ENCODE measurements around the gene ILRUN.
"Not testable (repeated sequence)": the region's sequence is repeated elsewhere in the genome, so short reads cannot be mapped to it uniquely, and the experiment has no call there.

ILRUN gene

GRCh38 chr6:34696739-34697543 lies at the start of gene ILRUN:
Gene ILRUN, minus strand, starts transcription at chr6:34696767. Its CDS starts 164 bp downstream, at chr6:34696603.
- peak; percentile 88 to 94 (median 92) for DNase-seq

DNA sequence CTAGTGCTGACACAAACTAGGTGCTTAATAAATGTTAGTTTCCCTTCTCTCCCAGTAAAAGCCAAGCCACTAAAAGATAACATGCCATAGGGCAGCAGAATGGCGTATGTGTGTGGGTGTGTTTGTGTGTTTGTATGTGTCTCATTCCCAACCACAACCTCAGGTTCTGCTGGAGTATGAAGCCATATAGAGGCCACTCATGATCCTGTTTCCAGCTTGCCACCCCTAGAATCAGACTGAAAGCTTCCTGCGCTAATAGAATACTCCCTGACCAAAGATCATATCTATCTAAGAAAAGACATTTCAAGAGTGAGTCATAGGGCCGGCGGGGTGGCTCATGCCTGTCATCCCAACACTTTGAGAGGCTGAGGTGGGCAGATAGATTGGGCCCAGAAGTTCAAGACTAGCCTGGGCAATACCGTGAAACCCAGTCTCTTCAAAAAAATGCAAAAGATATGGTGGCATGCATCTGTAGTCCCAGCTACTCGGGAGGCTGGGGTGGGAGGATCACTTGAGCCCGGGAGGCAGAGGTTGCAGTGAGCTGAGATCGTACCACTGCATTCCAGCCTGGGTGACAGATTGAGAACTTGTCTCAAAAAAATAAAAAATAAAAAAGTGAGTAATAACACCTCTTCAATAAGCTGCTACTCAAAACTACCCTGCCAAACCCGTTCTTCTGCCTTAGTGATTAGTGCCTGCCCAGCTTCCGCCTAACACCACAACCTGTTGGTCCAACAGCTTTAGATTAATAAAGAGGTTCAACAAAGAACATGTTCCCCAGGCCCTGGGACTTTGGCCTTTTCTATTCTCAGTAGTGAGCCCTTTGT lies 48.9 kb upstream of the ILRUN start:
- DNase-seq, result no peak

DNA sequence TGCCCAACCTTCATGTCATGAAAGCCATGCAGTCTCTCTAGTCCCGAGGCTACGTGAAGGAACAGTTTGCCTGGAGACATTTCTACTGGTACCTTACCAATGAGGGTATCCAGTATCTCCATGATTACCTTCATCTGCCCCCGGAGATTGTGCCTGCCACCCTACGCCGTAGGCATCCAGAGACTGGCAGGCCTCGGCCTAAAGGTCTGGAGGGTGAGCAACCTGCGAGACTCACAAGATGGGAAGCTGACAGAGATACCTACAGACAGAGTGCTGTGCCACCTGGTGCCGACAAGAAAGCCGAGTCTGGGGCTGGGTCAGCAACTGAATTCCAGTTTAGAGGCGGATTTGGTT lies 47.7 kb upstream of the ILRUN start:
- not testable (repeated sequence) for DNase-seq

- DNase-seq, result no peak
These were observed 47.2 kb upstream of the ILRUN start for GRCh38 chr6:34743625-34744293.

DNA sequence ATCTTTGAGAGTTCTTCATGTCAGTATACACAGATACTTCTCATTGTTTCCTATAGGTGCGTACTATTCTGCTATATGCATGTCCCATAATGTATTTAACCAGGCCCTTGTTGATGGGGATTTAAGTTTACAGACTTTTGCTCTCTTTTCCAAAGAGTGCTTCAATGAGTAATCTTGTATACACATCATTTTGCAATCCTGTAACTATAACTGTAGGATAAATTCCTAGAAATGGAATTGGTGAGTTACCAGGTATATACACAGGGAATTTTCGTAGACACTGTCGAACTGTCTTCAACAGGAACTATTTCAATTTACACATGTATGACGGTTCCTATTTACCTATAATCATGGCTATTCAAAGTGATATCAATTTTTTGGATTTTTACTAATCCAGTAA lies 45.5 kb upstream of the ILRUN start:
- no peak for DNase-seq

GRCh38 chr6:34736823-34737222 lies 40.3 kb upstream of the ILRUN start:
- no peak for DNase-seq

- DNase-seq, result no peak
These were observed 35.0 kb upstream of the ILRUN start for GRCh38 chr6:34731393-34732060.

- DNase-seq, result no peak
These were observed 33.3 kb upstream of the ILRUN start for GRCh38 chr6:34729631-34730470.

GRCh38 chr6:34726055-34726454 lies 29.5 kb upstream of the ILRUN start:
- no peak for DNase-seq

DNA sequence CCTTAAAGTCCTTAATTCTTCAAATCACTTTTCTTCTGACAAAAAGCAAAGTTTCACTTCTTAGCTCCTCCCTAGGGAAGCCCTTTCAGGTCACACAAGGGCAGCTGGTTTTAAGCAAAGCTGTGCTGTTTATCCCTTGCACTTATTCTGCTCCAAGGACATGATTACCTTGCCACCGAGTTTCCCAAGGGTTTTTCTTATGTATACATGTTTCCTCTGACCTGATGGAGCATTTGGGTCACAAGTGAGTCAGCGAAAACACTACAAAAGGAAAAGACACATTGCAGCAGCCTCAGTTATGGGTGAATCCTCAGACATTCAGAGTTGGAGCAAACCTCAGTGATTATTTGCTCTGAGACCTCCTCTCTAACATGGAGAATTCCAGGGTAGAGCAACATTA lies 26.6 kb upstream of the ILRUN start:
- DNase-seq, result no peak

DNA sequence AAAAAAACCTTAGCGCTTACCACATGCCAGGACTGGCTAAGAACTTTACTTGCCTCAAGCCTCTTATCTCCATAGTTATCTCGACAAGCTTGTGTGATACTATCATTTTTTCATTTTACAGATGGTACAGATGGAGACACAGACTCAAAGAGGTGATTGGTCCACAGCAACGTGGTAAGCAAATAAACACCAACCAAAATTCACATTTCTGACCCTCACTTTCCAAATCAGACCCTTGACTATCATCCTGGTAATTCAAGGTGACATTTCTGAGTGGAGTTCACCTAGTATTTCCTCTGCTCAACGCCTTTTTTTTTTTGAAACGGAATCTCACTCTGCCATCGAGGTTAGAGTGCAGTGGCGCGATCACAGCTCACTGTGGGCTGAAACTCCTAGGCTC lies 25.9 kb upstream of the ILRUN start:
- DNase-seq, result no peak

- not testable (repeated sequence) for DNase-seq
These were observed 23.6 kb upstream of the ILRUN start for GRCh38 chr6:34720160-34720559.

DNA sequence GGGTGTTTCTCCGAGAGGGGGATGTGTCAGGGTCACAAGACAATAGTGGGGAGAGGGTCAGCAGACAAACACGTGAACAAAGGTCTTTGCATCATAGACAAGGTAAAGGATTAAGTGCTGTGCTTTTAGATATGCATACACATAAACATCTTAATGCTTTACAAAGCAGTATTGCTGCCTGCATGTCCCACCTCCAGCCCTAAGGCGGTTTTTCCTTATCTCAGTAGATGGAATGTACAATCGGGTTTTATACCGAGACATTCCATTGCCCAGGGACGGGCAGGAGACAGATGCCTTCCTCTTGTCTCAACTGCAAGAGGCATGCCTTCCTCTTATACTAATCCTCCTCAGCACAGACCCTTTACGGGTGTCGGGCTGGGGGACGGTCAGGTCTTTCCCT lies 23.1 kb upstream of the ILRUN start:
- DNase-seq, result not testable (repeated sequence)

GRCh38 chr6:34718976-34719375 lies 22.4 kb upstream of the ILRUN start:
- DNase-seq, result no peak

DNA sequence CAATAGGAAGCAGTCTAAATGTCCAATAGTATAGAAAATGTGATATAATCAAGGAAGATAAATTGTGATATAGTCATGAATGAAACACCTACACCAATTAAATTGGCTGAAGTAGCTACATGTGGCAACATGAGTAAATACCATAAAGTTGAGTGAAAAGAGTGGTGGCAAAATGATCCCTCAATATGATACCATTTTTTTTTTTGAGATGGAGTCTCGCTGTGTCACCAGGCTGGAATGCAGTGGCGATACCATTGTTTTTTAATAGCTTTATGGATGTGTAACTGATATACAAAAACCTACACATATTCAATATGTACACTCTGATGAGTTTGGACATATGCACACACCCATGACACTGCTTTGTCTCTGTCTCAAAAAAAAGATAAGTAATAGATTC lies 20.9 kb upstream of the ILRUN start:
- DNase-seq, result no peak

DNA sequence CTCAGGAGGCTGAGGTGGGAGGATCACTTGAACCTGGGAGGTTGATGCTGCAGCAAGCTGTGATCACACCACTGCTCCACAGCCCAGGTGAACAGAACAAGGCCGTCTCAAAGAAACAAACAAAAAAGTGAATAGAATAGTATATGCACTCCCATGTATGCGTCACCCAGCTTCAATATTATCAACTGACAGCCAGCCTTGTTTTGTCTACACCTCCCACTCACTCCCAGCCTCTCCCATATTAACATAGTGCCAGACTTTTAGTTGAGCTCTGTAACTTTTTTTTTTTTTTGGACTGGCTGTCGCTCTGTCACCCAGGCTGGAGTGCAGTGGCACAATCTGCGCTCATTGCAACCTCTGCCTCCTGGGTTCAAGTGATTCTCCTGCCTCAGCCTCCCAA lies 18.1 kb upstream of the ILRUN start:
- no peak for DNase-seq

GRCh38 chr6:34712881-34713280 lies 16.3 kb upstream of the ILRUN start:
- not testable (repeated sequence) for DNase-seq

GRCh38 chr6:34709386-34709785 lies 12.8 kb upstream of the ILRUN start:
- no peak for DNase-seq

DNA sequence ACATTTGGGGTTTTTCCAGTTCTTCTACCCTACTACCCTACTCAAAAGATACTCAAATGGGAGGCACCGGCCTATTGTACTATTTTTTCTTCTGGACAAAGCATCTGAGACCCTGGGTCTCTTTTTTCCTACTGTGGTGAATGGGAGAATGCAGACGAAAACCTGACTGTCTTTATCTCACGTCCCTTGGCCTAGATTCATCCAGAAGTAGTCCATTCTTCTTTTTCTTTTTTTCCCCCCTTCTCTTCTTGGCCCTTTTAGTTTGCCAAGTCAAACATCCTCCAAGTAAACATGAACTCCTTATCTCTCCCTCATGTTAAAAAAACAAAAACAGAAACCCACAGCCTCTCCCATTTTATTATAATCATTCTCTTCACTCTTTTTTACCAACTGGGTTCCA lies 8.7 kb upstream of the ILRUN start:
- no peak for DNase-seq

DNA sequence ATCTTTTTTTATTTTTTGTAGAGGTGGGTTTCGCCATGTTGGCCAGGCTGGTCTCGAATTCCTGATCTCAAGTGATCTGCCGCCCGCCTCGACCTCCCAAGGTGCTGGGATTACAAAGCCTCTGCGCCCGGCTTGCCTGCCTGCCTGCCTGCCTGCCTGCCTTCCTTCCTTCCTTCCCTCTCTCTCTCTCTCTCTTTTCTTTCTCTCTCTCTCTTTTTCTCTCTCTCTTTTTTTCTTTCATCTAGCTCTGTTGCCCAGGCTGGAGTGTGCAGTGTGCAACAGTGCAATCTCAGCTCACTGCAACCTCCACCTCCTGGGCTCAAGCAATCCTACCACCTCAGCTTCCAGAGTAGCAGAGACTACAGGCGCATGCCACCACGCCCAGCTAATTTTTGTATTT lies 4.6 kb upstream of the ILRUN start:
- no peak for DNase-seq

GRCh38 chr6:34697904-34698559 lies 1.5 kb upstream of the ILRUN start:
- no peak for DNase-seq

DNA sequence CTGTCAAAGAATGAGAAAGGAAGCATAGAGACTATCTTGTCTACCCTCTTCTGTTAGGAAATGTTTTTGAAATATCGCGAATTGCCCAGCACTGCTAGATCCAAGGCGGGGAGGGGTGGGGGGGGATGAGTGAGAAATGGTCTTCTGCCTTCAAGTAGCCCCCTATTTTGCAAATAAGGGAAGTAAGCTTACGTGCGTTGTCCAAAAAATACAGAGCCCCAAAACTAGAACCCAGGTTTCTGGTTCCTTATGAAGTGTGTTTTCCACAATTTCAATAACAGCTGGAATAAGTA lies 923 bp upstream of the ILRUN start:
- no peak for DNase-seq
